HCT116 (cell line): ENCODE measurements around the gene GARIN3. TPM values are rescaled to one million over a fixed set of nuclear protein-coding genes. Genes with fewer than 3 reads are reported as not detected.

Experiments used
- ATAC-seq: fragments of 200-7000 bp; cut with Tn5 transposase; 2 replicates; pipeline ENCODE4 v1.9.1; 2020; ENCODE audit warnings: mild to moderate bottlenecking, moderate library complexity
- BruUV-seq: library from RNA; stranded (reverse); fragments of 400-500 nt; replicated peaks from 2 replicates; lab custom pipeline; 2021; lab: Mats Ljungman, UMichigan
- CTCF ChIA-PET: fragments of 300-600 bp; sonication (Branson Sonifier 250); formaldehyde crosslinking; loops from one replicate; lab custom pipeline; 2021; ENCODE audit warnings: antibody characterized with exemption; lab: Charles Lee
- POLR2A ChIA-PET: fragments of 300-600, 350-600 bp; sonication (Branson Sonifier 250); formaldehyde crosslinking; loops from one replicate; lab custom pipeline; 2021; ENCODE audit warnings: antibody characterized with exemption; lab: Charles Lee
- RAD21 ChIA-PET, 2 experiments: fragments of 300-600 bp; sonication (Branson Sonifier 250); formaldehyde crosslinking; loops; one replicate each; lab custom pipeline; 2023; ENCODE audit warnings: low total read pairs in 2 of 2; ENCODE audit not compliant: uncharacterized antibody in 2 of 2, unreplicated experiment in 2 of 2, low non-redundant PET in 1 of 2; lab: Charles Lee
- DNase-seq: peaks from one replicate; pipeline ENCODE4 v3.0.0-alpha.2; 2010; ENCODE audit warnings: low read depth, low spot score
- H2AFZ ChIP-seq: fragments of 200-600 bp; shearing (Covaris generic), sonication (generic); 2 replicates; pipeline ENCODE4 v1.6.1; 2017; ENCODE audit warnings: low read depth, mixed run types, mixed read lengths, antibody characterized with exemption, low read length; ENCODE audit not compliant: poor library complexity, severe bottlenecking
- H3K27ac ChIP-seq: 2 replicates; pipeline ENCODE4 v1.5.1; 2012; ENCODE audit warnings: low read depth, low read length
- H3K27me3 ChIP-seq: fragments of 200-600 bp; sonication (generic); 2 replicates; pipeline ENCODE4 v1.6.1; 2016; ENCODE audit warnings: mixed run types, low read length, mixed read lengths; ENCODE audit not compliant: insufficient read depth
- H3K36me3 ChIP-seq, 2 experiments: fragments of 200-500 bp in 1 of 2; fragments of 200-600 bp in 1 of 2; sonication (Bioruptor generic) in 1 of 2; sonication (generic) in 1 of 2; 2 replicates each; pipeline versions ENCODE4 v1.5.1 to v1.6.1; 2014 to 2016; ENCODE audit warnings: low read length in 2 of 2, inconsistent platforms in 1 of 2, mixed read lengths in 1 of 2, mixed run types in 1 of 2; ENCODE audit not compliant: insufficient read depth in 2 of 2, control insufficient read depth in 1 of 2
- H3K4me1 ChIP-seq, 2 experiments: fragments of 200-600 bp in 1 of 2; sonication (generic) in 1 of 2; 2 replicates each; pipeline versions ENCODE4 v1.5.1 to v1.6.1; 2012 to 2017; ENCODE audit warnings: low read length in 2 of 2, inconsistent platforms in 1 of 2, mild to moderate bottlenecking in 1 of 2, mixed read lengths in 1 of 2, mixed run types in 1 of 2, moderate library complexity in 1 of 2; ENCODE audit not compliant: insufficient read depth in 2 of 2, control insufficient read depth in 1 of 2
- H3K4me2 ChIP-seq: fragments of 200-600 bp; sonication (generic); 2 replicates; pipeline ENCODE4 v1.6.1; 2017; ENCODE audit warnings: mixed run types, low read length, mixed read lengths
- H3K4me3 ChIP-seq, 2 experiments: fragments of 200-600 bp in 1 of 2; sonication (generic) in 1 of 2; replicated peaks in 1 of 2; 2 replicates each; pipeline ENCODE4 v1.5.1; 2011 to 2016; ENCODE audit warnings: low read length in 2 of 2, control low read depth in 1 of 2, low read depth in 1 of 2, mild to moderate bottlenecking in 1 of 2, mixed read lengths in 1 of 2, mixed run types in 1 of 2
- H3K79me2 ChIP-seq: fragments of 200-600 bp; sonication (generic); 2 replicates; pipeline ENCODE4 v1.6.1; 2017; ENCODE audit warnings: mild to moderate bottlenecking, mixed run types, low read length, moderate library complexity, mixed read lengths; ENCODE audit not compliant: insufficient read depth
- H3K9ac ChIP-seq: fragments of 200-600 bp; sonication (generic); 2 replicates; pipeline ENCODE4 v1.6.1; 2016; ENCODE audit warnings: low read length, mixed read lengths
- H3K9me2 ChIP-seq: fragments of 200-600 bp; sonication (generic), shearing (Covaris generic); 2 replicates; pipeline ENCODE4 v1.6.1; 2017; ENCODE audit warnings: mixed run types, mild to moderate bottlenecking, moderate library complexity; ENCODE audit not compliant: insufficient read depth
- H3K9me3 ChIP-seq, 2 experiments: fragments of 200-500 bp in 1 of 2; fragments of 200-600 bp in 1 of 2; sonication (Bioruptor generic) in 1 of 2; sonication (generic) in 1 of 2; 2 replicates each; pipeline ENCODE4 v1.6.1; 2014 to 2017; ENCODE audit warnings: low read length in 2 of 2, mixed read lengths in 2 of 2, inconsistent platforms in 1 of 2, low read depth in 1 of 2, mild to moderate bottlenecking in 1 of 2, mixed run types in 1 of 2, moderate library complexity in 1 of 2; ENCODE audit not compliant: control insufficient read depth in 1 of 2, insufficient read depth in 1 of 2
- H4K20me1 ChIP-seq: fragments of 200-600 bp; sonication (generic), shearing (Covaris generic); 2 replicates; pipeline ENCODE4 v1.6.1; 2017; ENCODE audit warnings: mixed run types, mild to moderate bottlenecking, moderate library complexity; ENCODE audit not compliant: insufficient read depth
- ATF3 ChIP-seq: IDR thresholded peaks from 2 replicates; pipeline ENCODE4 v1.6.1; 2012
- CEBPB ChIP-seq: IDR thresholded peaks from 2 replicates; pipeline ENCODE4 v1.6.1; 2012; ENCODE audit warnings: low read depth
- EGR1 ChIP-seq: IDR thresholded peaks from 2 replicates; pipeline ENCODE4 v1.6.1; 2012; ENCODE audit warnings: low read depth
- EZH2 ChIP-seq: fragments of 200-600 bp; sonication (generic); IDR thresholded peaks from 2 replicates; pipeline ENCODE4 v1.6.1; 2017; ENCODE audit warnings: antibody characterized with exemption, mixed run types
- FOSL1 ChIP-seq: IDR thresholded peaks from 2 replicates; pipeline ENCODE4 v1.6.1; 2012; ENCODE audit warnings: low read depth
- MAX ChIP-seq: IDR thresholded peaks from 2 replicates; pipeline ENCODE4 v1.6.1; 2012
- POLR2A ChIP-seq: IDR thresholded peaks from 2 replicates; pipeline ENCODE4 v1.7.0; 2011; ENCODE audit warnings: borderline replicate concordance; ENCODE audit not compliant: insufficient read depth, insufficient read length; ENCODE audit errors: extremely low read depth
- RAD21 ChIP-seq: IDR thresholded peaks from 2 replicates; pipeline ENCODE4 v1.6.1; 2012; ENCODE audit warnings: low read depth, mild to moderate bottlenecking
- SIN3A ChIP-seq: IDR thresholded peaks from 2 replicates; pipeline ENCODE4 v1.6.1; 2012; ENCODE audit warnings: low read depth
- SRF ChIP-seq: IDR thresholded peaks from 2 replicates; pipeline ENCODE4 v1.6.1; 2012; ENCODE audit warnings: low read depth
- ZBTB33 ChIP-seq: IDR thresholded peaks from 2 replicates; pipeline ENCODE4 v1.6.1; 2011; ENCODE audit warnings: mild to moderate bottlenecking, low read length, moderate library complexity; ENCODE audit not compliant: insufficient replicate concordance; ENCODE audit errors: extremely low read depth
- intact Hi-C: fragments of 100-400 bp; cut with micrococcal nuclease; formaldehyde crosslinking; loops from 2 replicates; pipeline ENCODE4 v1.10.0; 2022
- total RNA-seq: library from RNA; stranded (reverse); gene quantifications from one replicate; pipeline ENCODE4 v1.2.1, GENCODE V29; 2021; ENCODE audit not compliant: unreplicated experiment
- TF ChIP-seq, protein P1 (sequence below): IDR thresholded peaks from 2 replicates; pipeline ENCODE4 v1.6.1; 2012; ENCODE audit warnings: low read depth

The GARIN3 gene
- total RNA-seq, 1 experiment from 2014 or later: not detected

- TF ChIP-seq ATF3 (no peak), POLR2A (no peak)
- TF ChIP-seq, all 23 proteins: peak for 0
Observed at GRCh38 chr5:157157293-157157891, 8.7 kb downstream of the GARIN3 start (continued).

- DNase-seq: no peak
- intact Hi-C loops: no loop called here
- Histone ChIP-seq H2AFZ (no peak overlapping the region), H3K36me3 (no peaks in the 10 kb centered on the region), H3K9me2 (no peaks in the 10 kb centered on the region), H3K4me2 (no peak overlapping the region), H3K9ac (no peak overlapping the region), H3K79me2 (no peaks in the 10 kb centered on the region), H3K4me3 (no peak overlapping the region), H3K4me1 (no peaks in the 10 kb centered on the region), H4K20me1 (no peaks in the 10 kb centered on the region), H3K9me3 (no peaks in the 10 kb centered on the region), H3K27ac (no peak overlapping the region), H3K27me3 (peaks cover 6% of the 10 kb centered on the region; the same call in 1 of the 2 replicates)
- POLR2A ChIA-PET: interaction anchor here (1.0 kb wide), 1 partner anchor 13 kb away, joined by 3 read pairs; the partner anchor contains the start of gene MED7
- RAD21 ChIA-PET: no interaction called here
- BruUV-seq: no TSS peak
- TF ChIP-seq SRF: no peak
- TF ChIP-seq MAX: no peak
- TF ChIP-seq SIN3A: no peak
- TF ChIP-seq EZH2: no peak
- TF ChIP-seq CEBPB: no peak
- TF ChIP-seq FOSL1: no peak
- no peak for TF ChIP-seq EGR1
- TF ChIP-seq POLR2A: no peak
- no peak for TF ChIP-seq ATF3
- no peak for TF ChIP-seq RAD21
- TF ChIP-seq, protein P1, sequence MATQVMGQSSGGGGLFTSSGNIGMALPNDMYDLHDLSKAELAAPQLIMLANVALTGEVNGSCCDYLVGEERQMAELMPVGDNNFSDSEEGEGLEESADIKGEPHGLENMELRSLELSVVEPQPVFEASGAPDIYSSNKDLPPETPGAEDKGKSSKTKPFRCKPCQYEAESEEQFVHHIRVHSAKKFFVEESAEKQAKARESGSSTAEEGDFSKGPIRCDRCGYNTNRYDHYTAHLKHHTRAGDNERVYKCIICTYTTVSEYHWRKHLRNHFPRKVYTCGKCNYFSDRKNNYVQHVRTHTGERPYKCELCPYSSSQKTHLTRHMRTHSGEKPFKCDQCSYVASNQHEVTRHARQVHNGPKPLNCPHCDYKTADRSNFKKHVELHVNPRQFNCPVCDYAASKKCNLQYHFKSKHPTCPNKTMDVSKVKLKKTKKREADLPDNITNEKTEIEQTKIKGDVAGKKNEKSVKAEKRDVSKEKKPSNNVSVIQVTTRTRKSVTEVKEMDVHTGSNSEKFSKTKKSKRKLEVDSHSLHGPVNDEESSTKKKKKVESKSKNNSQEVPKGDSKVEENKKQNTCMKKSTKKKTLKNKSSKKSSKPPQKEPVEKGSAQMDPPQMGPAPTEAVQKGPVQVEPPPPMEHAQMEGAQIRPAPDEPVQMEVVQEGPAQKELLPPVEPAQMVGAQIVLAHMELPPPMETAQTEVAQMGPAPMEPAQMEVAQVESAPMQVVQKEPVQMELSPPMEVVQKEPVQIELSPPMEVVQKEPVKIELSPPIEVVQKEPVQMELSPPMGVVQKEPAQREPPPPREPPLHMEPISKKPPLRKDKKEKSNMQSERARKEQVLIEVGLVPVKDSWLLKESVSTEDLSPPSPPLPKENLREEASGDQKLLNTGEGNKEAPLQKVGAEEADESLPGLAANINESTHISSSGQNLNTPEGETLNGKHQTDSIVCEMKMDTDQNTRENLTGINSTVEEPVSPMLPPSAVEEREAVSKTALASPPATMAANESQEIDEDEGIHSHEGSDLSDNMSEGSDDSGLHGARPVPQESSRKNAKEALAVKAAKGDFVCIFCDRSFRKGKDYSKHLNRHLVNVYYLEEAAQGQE: no peak
- TF ChIP-seq ZBTB33: no peak
- CTCF ChIA-PET: no interaction called here
- ATAC-seq: no peak
Observed at GRCh38 chr5:157155297-157155696, 10.8 kb downstream of the GARIN3 start.
